ENCODE measurements around the gene APOBEC4.

Gene APOBEC4

DNA sequence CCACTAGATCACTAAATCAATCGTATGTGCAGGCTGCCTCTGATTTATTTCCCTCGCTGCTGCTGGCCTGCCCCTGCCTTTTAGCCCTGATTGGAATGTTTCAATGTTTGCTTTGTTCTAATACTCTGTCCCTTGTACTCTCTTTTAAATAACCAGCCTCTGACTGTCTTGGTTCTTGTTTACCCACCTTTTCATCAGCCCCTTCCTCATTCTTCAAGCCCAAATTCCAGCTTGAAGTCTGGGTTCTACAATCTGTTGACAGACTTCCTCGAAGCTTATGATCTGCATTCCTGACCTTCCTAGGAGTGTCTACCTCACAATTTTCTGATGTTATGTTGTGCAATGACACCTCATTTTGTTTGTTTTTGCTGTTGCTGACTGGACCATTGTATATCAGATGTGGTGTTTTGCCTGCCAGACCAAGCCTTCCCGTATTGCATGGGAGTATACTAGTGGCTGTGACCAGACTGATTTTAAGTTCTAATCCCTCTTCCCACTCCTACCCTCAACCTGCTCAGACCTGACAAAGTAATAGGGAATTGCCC lies 46.6 kb upstream of the APOBEC4 start:
- H2AFZ ChIP-seq (ENCODE audit: low read depth, low read length) = no peak overlapping the region
- no peaks in the 10 kb centered on the region for H3K4me1 ChIP-seq (ENCODE audit: low read length)
- H3K79me2 ChIP-seq (ENCODE audit: low read length) = no peaks in the 10 kb centered on the region
- TF ChIP-seq EZH2phosphoT487 (IDR thresholded peaks at IDR 0.05; ENCODE audit: low read depth) (no peak), CTCF (IDR thresholded peaks at IDR 0.05; ENCODE audit: low read depth, low read length) (no peak)
- no peaks in the 10 kb centered on the region for H3K36me3 ChIP-seq (replicated peaks; ENCODE audit: low read depth, low read length)
- no peak overlapping the region for H3K4me2 ChIP-seq (ENCODE audit: low read length)
- no peak overlapping the region for H3K27ac ChIP-seq (ENCODE audit: low read length)
- H3K9me3 ChIP-seq (ENCODE audit: insufficient read depth, low read length) = no peaks in the 10 kb centered on the region
- H4K20me1 ChIP-seq (ENCODE audit: insufficient read depth, low read length) = no peaks in the 10 kb centered on the region
- H3K9ac ChIP-seq (ENCODE audit: low read length) = no peak overlapping the region
- H3K4me3 ChIP-seq (ENCODE audit: low read length) = no peak overlapping the region
- H3K27me3 ChIP-seq (ENCODE audit: low read depth, low read length) = no peaks in the 10 kb centered on the region

- H3K27me3 ChIP-seq (ENCODE audit: low read depth, low read length) = no peaks in the 10 kb centered on the region
- H3K79me2 ChIP-seq (ENCODE audit: low read length) = no peaks in the 10 kb centered on the region
- H3K4me3 ChIP-seq (ENCODE audit: low read length) = no peak overlapping the region
- no peaks in the 10 kb centered on the region for H3K4me1 ChIP-seq (ENCODE audit: low read length)
- TF ChIP-seq CTCF (IDR thresholded peaks at IDR 0.05; ENCODE audit: low read depth, low read length) (no peak), EZH2phosphoT487 (IDR thresholded peaks at IDR 0.05; ENCODE audit: low read depth) (no peak)
- no peaks in the 10 kb centered on the region for H4K20me1 ChIP-seq (ENCODE audit: insufficient read depth, low read length)
- no peak overlapping the region for H3K4me2 ChIP-seq (ENCODE audit: low read length)
- no peak overlapping the region for H3K9ac ChIP-seq (ENCODE audit: low read length)
- H3K9me3 ChIP-seq (ENCODE audit: insufficient read depth, low read length) = no peaks in the 10 kb centered on the region
- no peaks in the 10 kb centered on the region for H3K36me3 ChIP-seq (replicated peaks; ENCODE audit: low read depth, low read length)
- no peak overlapping the region for H2AFZ ChIP-seq (ENCODE audit: low read depth, low read length)
- no peak overlapping the region for H3K27ac ChIP-seq (ENCODE audit: low read length)
Observed at GRCh38 chr1:183697814-183698590, 44.9 kb upstream of the APOBEC4 start.

GRCh38 chr1:183696981-183697380 lies 43.9 kb upstream of the APOBEC4 start:
- no peaks in the 10 kb centered on the region for H4K20me1 ChIP-seq (ENCODE audit: insufficient read depth, low read length)
- H3K4me2 ChIP-seq (ENCODE audit: low read length) = no peak overlapping the region
- no peak for TF ChIP-seq EZH2phosphoT487 (IDR thresholded peaks at IDR 0.05; ENCODE audit: low read depth)
- no peak for TF ChIP-seq CTCF (IDR thresholded peaks at IDR 0.05; ENCODE audit: low read depth, low read length)
- no peaks in the 10 kb centered on the region for H3K36me3 ChIP-seq (replicated peaks; ENCODE audit: low read depth, low read length)
- no peak overlapping the region for H3K9ac ChIP-seq (ENCODE audit: low read length)
- H2AFZ ChIP-seq (ENCODE audit: low read depth, low read length) = no peak overlapping the region
- no peak overlapping the region for H3K27ac ChIP-seq (ENCODE audit: low read length)
- H3K27me3 ChIP-seq (ENCODE audit: low read depth, low read length) = no peaks in the 10 kb centered on the region
- no peaks in the 10 kb centered on the region for H3K79me2 ChIP-seq (ENCODE audit: low read length)
- H3K4me3 ChIP-seq (ENCODE audit: low read length) = no peak overlapping the region
- H3K4me1 ChIP-seq (ENCODE audit: low read length) = no peaks in the 10 kb centered on the region
- no peaks in the 10 kb centered on the region for H3K9me3 ChIP-seq (ENCODE audit: insufficient read depth, low read length)

- no peak overlapping the region for H3K4me2 ChIP-seq (ENCODE audit: low read length)
- H3K27me3 ChIP-seq (ENCODE audit: low read depth, low read length) = no peaks in the 10 kb centered on the region
- no peak overlapping the region for H3K9ac ChIP-seq (ENCODE audit: low read length)
- H3K79me2 ChIP-seq (ENCODE audit: low read length) = no peaks in the 10 kb centered on the region
- no peak for TF ChIP-seq EZH2phosphoT487 (IDR thresholded peaks at IDR 0.05; ENCODE audit: low read depth)
- peaks cover 7% of the 10 kb centered on the region for H3K4me1 ChIP-seq (ENCODE audit: low read length)
- no peak overlapping the region for H3K4me3 ChIP-seq (ENCODE audit: low read length)
- no peaks in the 10 kb centered on the region for H3K36me3 ChIP-seq (replicated peaks; ENCODE audit: low read depth, low read length)
- H2AFZ ChIP-seq (ENCODE audit: low read depth, low read length) = no peak overlapping the region
- no peaks in the 10 kb centered on the region for H3K9me3 ChIP-seq (ENCODE audit: insufficient read depth, low read length)
- no peaks in the 10 kb centered on the region for H4K20me1 ChIP-seq (ENCODE audit: insufficient read depth, low read length)
- H3K27ac ChIP-seq (ENCODE audit: low read length) = no peak overlapping the region
Observed at GRCh38 chr1:183694755-183695154, 41.6 kb upstream of the APOBEC4 start.
